DOHH2 (cell line): ENCODE measurements around the gene GRHL3.

ENCODE experiments used
- EZH2phosphoT487 ChIP-seq: fragments of 200-600 bp; sonication (generic); IDR thresholded peaks from 2 replicates; pipeline ENCODE4 v1.6.1; 2017; ENCODE audit warnings: borderline replicate concordance, mild to moderate bottlenecking, antibody characterized with exemption, low read length, moderate library complexity, mixed read lengths
- TF ChIP-seq, protein P1 (sequence below): fragments of 200-600 bp; sonication (generic); IDR thresholded peaks from one replicate; pipeline ENCODE4 v1.5.1; 2014; ENCODE audit warnings: antibody characterized with exemption, mild to moderate bottlenecking, low read depth, low read length; ENCODE audit not compliant: poor library complexity, severe bottlenecking

DNA sequence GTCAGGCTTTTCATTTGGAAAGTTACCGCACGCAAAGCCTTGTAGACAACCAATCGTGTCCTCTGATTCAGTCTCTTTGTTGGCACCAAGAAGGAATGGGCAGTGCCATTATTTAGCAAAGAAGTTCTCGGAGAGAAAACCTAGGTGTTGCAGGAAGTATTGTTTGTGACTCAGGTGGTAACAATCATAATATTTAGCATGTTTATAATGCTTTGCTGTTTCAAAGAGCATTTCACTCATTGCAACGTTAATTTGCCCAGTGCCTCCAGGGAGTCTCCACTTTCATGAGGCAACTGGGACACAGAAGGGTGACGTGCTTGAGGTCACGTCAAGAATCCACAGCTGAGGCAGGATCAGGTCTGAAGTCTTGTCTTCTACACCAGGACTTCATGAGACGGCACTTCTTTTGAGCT is 63.0 kb downstream of the GRHL3 start:
- TF ChIP-seq, protein P1, sequence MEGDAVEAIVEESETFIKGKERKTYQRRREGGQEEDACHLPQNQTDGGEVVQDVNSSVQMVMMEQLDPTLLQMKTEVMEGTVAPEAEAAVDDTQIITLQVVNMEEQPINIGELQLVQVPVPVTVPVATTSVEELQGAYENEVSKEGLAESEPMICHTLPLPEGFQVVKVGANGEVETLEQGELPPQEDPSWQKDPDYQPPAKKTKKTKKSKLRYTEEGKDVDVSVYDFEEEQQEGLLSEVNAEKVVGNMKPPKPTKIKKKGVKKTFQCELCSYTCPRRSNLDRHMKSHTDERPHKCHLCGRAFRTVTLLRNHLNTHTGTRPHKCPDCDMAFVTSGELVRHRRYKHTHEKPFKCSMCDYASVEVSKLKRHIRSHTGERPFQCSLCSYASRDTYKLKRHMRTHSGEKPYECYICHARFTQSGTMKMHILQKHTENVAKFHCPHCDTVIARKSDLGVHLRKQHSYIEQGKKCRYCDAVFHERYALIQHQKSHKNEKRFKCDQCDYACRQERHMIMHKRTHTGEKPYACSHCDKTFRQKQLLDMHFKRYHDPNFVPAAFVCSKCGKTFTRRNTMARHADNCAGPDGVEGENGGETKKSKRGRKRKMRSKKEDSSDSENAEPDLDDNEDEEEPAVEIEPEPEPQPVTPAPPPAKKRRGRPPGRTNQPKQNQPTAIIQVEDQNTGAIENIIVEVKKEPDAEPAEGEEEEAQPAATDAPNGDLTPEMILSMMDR: no peak
- no peak for TF ChIP-seq EZH2phosphoT487
